GM19043 (cell line): ENCODE results near the gene ARHGDIG.
A peak's percentile ranks its signal among the peaks of the same experiment; 100 is the strongest.
"Not testable (repeated sequence)": the region's sequence is repeated elsewhere in the genome, so short reads cannot be mapped to it uniquely, and the experiment has no call there.

Experiments used
- ATAC-seq: cut with Tn5 transposase; IDR thresholded peaks from one replicate; pipeline ENCODE4 v1.9.1; 2021; ENCODE audit warnings: low read depth; ENCODE audit not compliant: unreplicated experiment

ARHGDIG gene

GRCh38 chr16:280552-280951 lies at the start of gene ARHGDIG:
Gene ARHGDIG (plus strand): TSS chr16:280591. CDS start chr16:280681, 90 bp downstream.
- no peak for ATAC-seq

- no peak for ATAC-seq
Measured at GRCh38 chr16:230949-231348, 49.4 kb upstream of the ARHGDIG start.

GRCh38 chr16:234468-235305 lies 45.7 kb upstream of the ARHGDIG start, which contains the start of gene FAM234A:
Gene FAM234A (plus strand): TSS chr16:234821. CDS start chr16:254414, 19,593 bp downstream.
- peak; percentile 71 for ATAC-seq

GRCh38 chr16:239948-240277 lies 40.5 kb upstream of the ARHGDIG start:
- ATAC-seq, result no peak

GRCh38 chr16:240559-240958 lies 39.8 kb upstream of the ARHGDIG start:
- no peak for ATAC-seq

- ATAC-seq, result no peak
Measured at GRCh38 chr16:242281-242680, 38.1 kb upstream of the ARHGDIG start.

GRCh38 chr16:243348-243747 lies 37.0 kb upstream of the ARHGDIG start:
- no peak for ATAC-seq

- no peak for ATAC-seq
Measured at GRCh38 chr16:245105-245504, 35.3 kb upstream of the ARHGDIG start.

- no peak for ATAC-seq
Measured at GRCh38 chr16:247027-247426, 33.4 kb upstream of the ARHGDIG start.

GRCh38 chr16:249431-249830 lies 31.0 kb upstream of the ARHGDIG start:
- ATAC-seq, result no peak

- ATAC-seq, result no peak
Measured at GRCh38 chr16:252366-253337, 27.7 kb upstream of the ARHGDIG start.

GRCh38 chr16:253833-254232 lies 26.6 kb upstream of the ARHGDIG start:
- ATAC-seq, result no peak

- ATAC-seq, result no peak
Measured at GRCh38 chr16:254461-254860, 25.9 kb upstream of the ARHGDIG start.

- no peak for ATAC-seq
Measured at GRCh38 chr16:255183-255582, 25.2 kb upstream of the ARHGDIG start.

- ATAC-seq, result not testable (repeated sequence)
Measured at GRCh38 chr16:258091-258490, 22.3 kb upstream of the ARHGDIG start.

GRCh38 chr16:259226-259625 lies 21.2 kb upstream of the ARHGDIG start:
- ATAC-seq, result no peak

- no peak for ATAC-seq
Measured at GRCh38 chr16:259814-260253, 20.6 kb upstream of the ARHGDIG start.

GRCh38 chr16:260326-260725 lies 20.1 kb upstream of the ARHGDIG start:
- ATAC-seq, result no peak

- no peak for ATAC-seq
Measured at GRCh38 chr16:261031-261691, 19.2 kb upstream of the ARHGDIG start.

GRCh38 chr16:262121-262745 lies 18.2 kb upstream of the ARHGDIG start:
- ATAC-seq, result no peak
